HuH-7 (cell line): Measurements from ENCODE around the gene UBE3C.
A peak's percentile ranks its signal among the peaks of the same experiment; 100 is the strongest.
"Not testable (repeated sequence)": the region's sequence is repeated elsewhere in the genome, so short reads cannot be mapped to it uniquely, and the experiment has no call there.

Experiments used
- DNase-seq: peaks from one replicate; pipeline ENCODE4 v3.0.0; 2011; ENCODE audit warnings: low spot score

UBE3C gene

GRCh38 chr7:157239571-157240270 is 101.0 kb downstream of the UBE3C start:
- DNase-seq = no peak

GRCh38 chr7:157241631-157242030 is 102.9 kb downstream of the UBE3C start:
- DNase-seq = no peak

- no peak for DNase-seq
Observed at GRCh38 chr7:157244516-157245294, 106.0 kb downstream of the UBE3C start.

GRCh38 chr7:157246052-157246451 is 107.3 kb downstream of the UBE3C start:
- DNase-seq = no peak

- no peak for DNase-seq
Observed at GRCh38 chr7:157248659-157249058, 109.9 kb downstream of the UBE3C start.

- DNase-seq = peak; percentile 64
Observed at GRCh38 chr7:157250605-157251228, 112.0 kb downstream of the UBE3C start.

GRCh38 chr7:157251817-157252216 is 113.1 kb downstream of the UBE3C start:
- not testable (repeated sequence) for DNase-seq

- no peak for DNase-seq
Observed at GRCh38 chr7:157253850-157254249, 115.1 kb downstream of the UBE3C start.

- DNase-seq = not testable (repeated sequence)
Observed at GRCh38 chr7:157254781-157255180, 116.1 kb downstream of the UBE3C start.

GRCh38 chr7:157255201-157255606 is 116.5 kb downstream of the UBE3C start:
- DNase-seq = no peak

- DNase-seq = no peak
Observed at GRCh38 chr7:157263156-157263555, 124.4 kb downstream of the UBE3C start.

GRCh38 chr7:157265051-157265450 is 126.3 kb downstream of the UBE3C start:
- DNase-seq = no peak

- DNase-seq = no peak
Observed at GRCh38 chr7:157266272-157266671, 127.5 kb downstream of the UBE3C start.

GRCh38 chr7:157267516-157267915 is 128.8 kb downstream of the UBE3C start:
- no peak for DNase-seq

GRCh38 chr7:157267956-157268355 is 129.2 kb downstream of the UBE3C start:
- no peak for DNase-seq

GRCh38 chr7:157268540-157268939 is 129.8 kb downstream of the UBE3C start:
- no peak for DNase-seq

GRCh38 chr7:157269341-157270059 is 130.8 kb downstream of the UBE3C start:
- DNase-seq = no peak

GRCh38 chr7:157270060-157270444 is 131.3 kb downstream of the UBE3C start:
- no peak for DNase-seq

- DNase-seq = no peak
Observed at GRCh38 chr7:157271315-157271990, 132.7 kb downstream of the UBE3C start.

GRCh38 chr7:157271991-157272324 is 133.2 kb downstream of the UBE3C start:
- DNase-seq = no peak

GRCh38 chr7:157272351-157273207 is 133.9 kb downstream of the UBE3C start:
- DNase-seq = no peak
